ENCODE data around the gene CRB3.
A peak's percentile ranks its signal among the peaks of the same experiment; 100 is the strongest.
"Not testable (repeated sequence)": the region's sequence is repeated elsewhere in the genome, so short reads cannot be mapped to it uniquely, and the experiment has no call there.

Gene CRB3

DNA sequence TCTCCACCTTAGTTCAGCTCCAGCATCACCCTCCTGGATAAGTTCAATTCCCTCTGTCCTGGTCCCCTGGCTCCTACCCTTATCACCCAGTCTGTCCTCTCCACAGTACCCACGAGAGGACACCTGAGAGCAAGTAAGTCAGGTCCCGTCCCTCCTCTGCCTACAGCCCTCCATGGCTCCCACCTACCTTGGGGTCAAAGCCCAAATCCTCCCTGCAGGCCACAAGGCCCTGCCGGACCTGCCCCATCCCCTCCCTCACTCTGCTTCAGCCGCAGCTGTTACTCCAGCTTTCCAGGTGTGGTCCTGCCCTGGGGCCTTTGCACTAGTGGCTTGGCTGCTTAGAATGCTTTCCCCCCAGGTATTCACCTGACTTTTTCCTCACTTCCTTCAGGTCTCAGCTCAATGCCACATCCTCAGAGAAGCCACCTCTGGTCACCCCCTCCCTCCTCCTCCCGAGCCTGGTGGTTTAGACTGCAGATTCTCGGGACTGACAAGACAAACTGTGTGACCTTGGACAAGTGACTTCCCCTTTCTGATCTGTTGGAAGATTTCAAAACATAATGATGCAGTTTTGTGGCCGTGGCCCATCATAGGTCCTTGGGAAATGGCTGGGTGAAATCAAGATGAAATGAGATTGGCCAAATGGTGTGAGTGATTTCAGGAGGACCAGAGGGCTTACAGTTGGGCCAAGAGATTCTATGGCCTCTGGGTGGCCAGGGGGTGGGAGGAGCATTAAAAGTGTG, 34.4 kb downstream of the CRB3 start:
- DNase-seq = no peak

DNA sequence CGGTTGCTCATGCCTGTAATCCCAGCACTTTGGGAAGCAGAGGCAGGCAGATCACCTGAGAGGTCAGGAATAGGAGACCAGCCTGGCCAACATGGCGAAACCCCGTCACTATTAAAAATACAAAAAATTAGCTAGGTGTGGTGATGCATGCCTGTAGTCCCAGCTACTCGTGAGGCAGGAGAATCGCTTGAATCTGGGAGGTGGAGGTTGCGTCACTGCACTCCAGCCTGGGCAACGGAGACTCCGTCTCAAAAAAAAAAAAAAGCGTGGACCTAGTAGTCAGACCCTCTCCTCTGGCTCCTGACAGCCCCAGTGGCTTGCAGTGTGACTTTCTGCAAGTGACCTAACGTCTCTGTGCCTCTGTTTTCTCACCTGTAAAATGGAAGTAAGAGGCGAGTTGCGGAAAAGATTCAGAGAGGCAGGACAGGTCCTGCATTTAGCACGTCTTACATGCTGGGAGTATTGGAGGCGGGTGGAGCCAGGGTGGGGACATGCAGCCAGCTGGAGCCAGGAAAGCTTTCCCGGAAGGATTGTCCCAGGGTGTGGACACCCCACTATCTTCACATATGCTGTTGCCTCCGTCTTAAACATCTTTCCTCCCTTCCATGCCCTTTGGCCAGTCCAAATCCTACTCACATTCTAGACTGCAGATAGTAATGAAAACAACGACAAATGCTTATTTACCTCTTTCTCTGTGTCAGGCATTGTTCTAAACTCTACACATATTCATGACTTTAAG, 35.1 kb downstream of the CRB3 start:
- no peak for DNase-seq

DNA sequence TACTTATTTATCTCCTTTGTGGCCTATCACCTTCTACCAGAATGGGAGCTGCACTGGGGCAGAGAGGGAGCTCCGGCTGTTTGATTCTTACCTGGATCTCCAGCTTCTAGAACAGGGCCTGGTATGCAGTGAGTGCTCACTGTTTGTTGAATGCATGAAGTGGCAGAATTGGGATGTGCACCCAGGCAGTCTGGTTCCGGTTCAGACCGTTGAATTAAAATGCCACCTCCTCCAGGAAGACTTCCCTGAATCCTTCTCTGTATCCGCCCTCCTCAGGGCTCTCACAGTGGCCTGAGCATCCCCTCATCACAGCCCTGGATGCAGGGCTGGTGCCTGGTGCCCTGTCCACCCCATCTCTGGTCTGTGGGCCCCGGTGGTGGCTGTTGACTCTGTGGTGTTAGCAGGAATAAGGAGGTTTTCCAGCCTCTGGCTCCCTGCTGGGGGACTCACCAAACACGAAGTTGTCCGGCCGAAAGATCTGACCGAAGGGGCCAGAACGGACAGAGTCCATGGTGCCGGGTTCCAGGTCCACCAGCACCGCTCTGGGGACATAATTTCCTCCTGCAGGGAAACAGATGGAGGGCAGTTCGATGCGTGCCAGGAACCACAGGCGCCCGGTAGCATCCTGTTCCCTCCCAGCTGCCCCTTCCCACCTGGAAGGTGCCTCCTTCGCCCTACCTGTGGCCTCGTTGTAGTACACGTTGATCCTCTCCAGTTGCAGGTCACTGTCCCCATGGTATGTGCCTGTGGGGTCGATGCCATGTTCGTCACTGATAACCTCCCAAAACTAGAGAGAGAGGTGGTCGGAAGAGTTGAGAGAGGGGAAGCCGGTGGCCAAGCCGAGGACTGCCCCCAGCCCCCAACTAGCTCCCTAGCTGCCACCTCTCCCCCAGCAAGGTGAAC, 37.0 kb downstream of the CRB3 start:
- DNase-seq = no peak

DNA sequence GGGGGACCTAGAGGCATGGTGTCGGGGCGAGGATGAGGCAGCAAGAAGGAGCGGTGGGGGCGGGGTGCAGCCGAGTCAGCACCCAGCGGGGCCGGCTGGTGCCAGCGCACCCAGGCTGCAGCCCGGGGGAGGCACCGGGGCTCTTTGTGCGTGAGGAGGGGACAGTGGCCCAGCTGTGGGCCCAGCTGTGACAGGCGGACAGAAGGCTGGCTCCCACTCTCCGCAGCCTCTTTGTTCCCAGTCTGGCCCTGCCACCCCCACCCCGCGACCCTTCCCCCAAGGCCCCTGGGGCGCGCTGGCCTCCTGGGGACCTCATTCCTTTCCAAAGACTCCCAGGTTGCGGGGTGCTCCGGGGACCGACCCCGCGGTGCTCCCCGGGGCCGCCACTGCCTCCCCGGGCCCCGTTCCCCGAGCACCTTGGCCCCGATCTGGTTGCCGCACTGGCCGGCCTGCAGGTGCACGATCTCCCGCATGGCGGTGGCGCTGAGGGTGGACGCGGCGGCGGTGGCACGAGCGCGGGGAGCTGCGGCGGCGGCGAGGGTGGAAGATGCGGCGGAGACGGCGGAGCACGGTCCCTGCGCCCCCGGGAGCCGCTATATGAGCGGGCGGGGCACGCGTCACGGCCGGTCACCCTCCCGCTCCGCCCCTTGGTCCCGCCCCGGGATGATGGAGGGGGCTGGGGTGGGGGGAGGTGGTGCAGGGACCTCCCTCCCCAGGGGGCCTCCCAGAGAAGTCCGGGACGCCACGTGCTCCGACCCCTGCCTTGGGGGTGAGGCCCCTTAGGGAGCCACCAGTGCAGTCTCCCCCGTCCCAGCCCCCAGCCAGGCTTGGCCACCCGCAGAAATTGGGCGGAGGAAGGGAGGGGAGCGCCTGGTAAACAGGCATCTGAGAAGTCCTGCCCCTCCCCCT, 37.9 kb downstream of the CRB3 start, which contains the start of gene TUBB4A:
Gene TUBB4A, minus strand, starts transcription at position 570 of the 909 bp plus-strand sequence. Its CDS starts 97 bp downstream, at position 473.
- no peak for DNase-seq

DNA sequence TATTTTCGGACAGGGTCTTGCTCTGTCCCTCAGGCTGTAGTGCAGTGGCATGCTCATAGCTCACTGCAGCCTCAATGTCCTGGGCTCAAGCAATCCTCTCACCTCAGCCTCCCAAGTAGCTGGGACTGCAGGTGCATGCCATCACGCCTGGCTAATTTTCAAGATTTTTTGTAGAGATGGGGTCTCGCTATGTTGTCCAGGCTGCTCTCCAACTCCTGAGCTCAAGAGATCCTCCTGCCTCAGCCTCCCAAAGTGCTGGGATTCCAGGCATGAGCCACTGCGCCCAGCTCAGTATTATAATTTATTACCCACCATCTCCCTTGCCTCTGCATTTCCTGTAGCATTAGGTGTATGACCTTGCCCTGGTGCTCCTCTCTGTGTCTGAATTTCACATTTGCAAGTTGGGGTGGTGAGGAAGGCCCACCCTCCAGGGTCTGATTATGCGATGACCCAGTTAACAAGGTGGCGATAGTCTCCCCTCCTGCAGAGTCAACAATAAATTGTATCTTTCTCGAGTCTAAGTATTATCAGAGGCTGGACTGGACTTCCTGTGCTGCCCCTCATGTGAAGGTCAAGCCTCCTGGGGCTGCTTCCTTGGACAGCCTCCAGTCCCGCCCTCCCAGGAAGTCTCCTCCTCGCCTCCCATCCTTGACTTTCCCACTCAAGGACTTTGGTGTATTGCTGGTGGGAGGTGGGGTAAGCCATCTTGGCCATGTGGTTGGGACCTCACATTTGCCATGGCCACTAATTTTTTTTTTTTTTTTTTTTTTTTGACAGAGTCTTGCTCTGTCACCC, 39.5 kb downstream of the CRB3 start:
- DNase-seq = no peak

DNA sequence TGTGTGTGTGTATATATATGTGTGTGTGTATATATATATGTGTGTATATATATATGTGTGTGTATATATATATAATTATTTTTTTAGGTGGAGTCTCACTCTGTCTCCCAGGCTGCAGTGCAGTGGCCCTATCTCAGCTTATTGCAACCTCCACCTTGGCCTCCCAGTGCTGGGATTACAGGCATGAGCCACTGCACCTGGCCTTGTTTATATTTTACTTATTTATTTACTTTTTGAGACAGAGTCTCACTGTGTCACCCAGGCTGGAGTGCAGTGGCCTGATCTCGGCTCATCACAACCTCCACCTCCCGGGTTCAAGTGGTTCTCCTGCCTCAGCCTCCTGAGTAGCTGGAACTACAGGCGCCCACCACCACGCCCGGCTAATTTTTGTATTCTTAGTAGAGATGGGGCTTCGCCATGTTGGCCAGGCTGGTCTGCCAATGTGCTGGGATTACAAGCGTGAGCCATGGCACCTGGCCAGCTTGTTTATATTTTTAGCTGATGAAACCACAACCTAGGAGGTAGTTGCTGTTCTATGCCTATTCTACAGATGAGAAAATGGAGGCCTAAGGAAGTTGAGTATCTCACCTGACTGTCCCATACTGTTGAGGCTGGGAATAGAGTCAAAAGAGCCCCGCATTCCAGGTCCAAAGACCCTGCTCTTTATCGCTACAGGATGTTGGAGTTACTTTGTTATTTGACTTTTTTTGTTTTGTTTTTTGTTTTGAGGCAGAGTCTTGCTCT, 44.1 kb downstream of the CRB3 start:
- not testable (repeated sequence) for DNase-seq

DNA sequence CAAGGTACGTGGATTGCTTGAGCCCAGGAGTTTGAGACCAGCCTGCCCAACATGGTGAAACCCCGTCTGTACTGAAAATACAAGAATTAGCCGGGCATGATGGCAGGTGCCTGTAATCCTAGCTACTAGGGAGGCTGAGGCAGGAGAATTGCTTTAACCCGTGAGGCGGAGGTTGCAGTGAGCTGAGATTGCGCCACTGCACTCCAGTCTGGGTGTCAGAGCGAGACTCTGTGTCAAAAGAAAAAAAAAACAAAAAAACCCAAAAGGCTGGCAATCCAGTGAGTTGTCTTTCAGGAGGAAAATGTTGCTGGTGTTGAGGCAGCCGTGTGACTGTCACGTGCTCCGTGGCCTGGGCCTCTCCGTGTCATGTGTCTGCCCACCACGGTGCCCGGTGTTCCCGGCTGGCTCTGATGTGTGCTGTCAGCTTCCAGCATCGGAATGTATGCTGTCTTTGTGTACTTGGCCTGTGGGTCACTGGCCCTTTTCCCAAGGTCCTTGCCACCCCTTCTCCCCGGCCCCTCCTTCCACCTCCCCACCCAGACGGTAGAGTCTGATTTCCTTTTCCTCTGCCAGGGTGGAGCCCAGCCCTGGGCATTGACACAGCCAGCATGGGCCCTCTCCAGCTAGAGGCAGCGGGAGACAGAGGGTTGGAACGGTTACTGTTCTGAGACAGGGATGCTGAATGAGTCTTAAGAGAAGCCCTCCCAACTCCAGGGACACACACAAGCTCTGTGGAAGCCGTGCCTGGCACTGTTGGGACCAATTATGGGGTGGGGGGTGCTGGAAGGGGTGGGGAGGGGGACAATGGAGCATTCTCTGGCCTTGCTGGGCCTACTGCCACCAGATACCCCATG, 45.3 kb downstream of the CRB3 start:
- no peak for DNase-seq

DNA sequence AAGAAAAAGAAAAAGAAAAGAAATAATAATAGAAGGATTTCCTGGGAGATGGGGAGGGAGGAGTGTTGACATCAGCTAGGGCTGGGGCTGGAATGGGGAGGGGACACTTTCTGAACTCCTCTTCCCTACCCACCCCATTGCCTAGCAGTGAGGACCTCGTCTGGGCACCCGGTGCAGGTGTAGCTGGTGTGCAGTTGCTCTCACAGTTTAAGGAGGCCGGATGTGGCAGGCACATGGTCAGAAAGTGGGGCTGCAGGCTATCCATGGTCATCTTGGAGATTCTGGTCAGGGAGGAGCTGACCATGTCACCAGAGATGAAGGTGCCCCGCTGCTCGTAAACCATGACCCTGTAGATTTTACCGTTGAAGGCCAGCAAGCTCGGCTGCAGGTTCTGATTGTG, 46.5 kb downstream of the CRB3 start:
- no peak for DNase-seq

DNA sequence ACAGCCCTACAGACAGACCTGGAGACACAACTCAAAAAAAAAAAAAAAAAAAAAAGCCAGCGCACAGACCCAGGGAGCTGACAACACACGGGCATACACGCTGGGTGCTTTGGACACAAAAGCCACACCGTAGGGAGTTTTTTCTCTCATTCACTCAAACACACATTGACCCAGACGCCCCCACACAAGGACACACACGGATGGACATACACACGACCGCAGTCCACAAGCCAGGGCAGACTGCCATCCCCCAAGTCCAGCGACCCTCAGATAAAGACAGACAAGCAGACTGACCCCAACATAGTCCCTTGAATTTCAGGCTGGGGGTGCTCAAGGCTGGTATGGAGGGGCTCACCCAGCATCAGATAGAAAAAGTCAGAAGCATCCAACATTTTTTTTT, 50.0 kb downstream of the CRB3 start:
- DNase-seq = no peak

DNA sequence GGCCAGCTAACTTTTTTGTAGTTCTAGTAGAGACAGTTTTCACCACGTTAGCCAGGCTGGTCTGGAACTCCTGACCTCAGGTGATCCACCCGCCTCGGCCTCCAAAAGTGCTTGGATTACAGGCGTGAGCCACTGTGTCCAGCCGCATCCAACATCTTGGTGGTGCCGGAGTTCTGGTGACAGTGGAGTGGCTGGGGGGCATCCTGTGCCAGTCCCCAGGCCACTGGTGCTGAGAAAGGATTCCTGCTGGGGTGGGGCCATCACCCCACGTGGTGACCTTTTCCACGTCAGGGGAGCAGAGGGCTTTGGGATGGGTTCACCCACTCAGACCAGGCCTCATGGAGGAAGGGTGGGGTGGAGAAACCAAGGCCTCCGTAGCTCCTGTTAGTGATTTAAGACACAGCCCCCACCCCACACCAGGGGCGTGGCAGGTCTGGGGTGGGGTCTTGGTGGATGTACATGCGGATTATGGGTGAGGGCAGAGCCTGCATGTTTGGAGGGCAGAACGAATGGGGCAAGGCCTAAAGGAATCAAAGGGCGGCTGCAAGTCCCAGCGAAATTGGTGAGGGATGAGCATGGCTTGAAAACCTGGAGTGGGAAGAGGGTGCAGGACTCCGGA, 51.0 kb downstream of the CRB3 start:
- no peak for DNase-seq

DNA sequence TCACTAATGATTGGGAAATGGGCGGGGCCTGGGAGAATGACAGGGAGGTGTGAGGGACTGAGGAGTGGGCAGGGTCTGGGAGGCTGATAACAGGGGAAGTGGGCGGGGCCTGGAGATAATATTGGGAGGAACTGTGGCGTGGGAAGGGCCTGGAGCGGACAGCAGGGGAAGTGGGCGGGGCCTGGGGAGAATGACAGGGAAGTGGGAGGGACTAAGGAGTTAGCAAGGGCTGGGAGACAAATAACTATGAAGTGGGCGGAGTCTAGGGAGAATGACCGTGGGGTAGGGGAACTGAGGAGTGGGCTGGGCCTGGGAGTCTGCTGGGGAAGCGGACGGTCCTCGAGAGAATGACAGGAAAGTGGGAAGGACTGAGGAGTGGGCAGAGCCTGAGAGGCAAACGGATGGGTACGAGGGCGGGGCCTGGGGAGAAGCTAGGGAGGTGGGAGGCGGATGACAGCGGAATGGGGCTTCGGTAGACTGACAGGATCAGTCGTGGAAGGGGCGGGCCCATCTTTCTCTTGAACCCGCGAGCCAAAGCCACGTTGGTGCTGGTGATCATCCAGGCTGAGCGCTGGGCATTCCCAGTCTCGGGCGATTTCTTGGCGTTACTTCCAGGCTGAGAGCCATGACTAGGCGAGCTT, 52.1 kb downstream of the CRB3 start:
- peak; percentile 49 for DNase-seq
